ENCODE results near the gene RO60.

- TF ChIP-seq CTCF (IDR thresholded peaks at IDR 0.05) (no peak), POLR2A (IDR thresholded peaks at IDR 0.05) (no peak)
Observed at GRCh38 chr1:193070942-193071341, 11.5 kb downstream of the RO60 start.
